ENCODE results near the gene CGB2. TPM values are rescaled to one million over a fixed set of nuclear protein-coding genes. Genes with fewer than 3 reads are reported as not detected.
"Not testable (repeated sequence)": the region's sequence is repeated elsewhere in the genome, so short reads cannot be mapped to it uniquely, and the experiment has no call there.

Gene CGB2
- total RNA-seq, 1 donor from 2014 or later: not detected

DNA sequence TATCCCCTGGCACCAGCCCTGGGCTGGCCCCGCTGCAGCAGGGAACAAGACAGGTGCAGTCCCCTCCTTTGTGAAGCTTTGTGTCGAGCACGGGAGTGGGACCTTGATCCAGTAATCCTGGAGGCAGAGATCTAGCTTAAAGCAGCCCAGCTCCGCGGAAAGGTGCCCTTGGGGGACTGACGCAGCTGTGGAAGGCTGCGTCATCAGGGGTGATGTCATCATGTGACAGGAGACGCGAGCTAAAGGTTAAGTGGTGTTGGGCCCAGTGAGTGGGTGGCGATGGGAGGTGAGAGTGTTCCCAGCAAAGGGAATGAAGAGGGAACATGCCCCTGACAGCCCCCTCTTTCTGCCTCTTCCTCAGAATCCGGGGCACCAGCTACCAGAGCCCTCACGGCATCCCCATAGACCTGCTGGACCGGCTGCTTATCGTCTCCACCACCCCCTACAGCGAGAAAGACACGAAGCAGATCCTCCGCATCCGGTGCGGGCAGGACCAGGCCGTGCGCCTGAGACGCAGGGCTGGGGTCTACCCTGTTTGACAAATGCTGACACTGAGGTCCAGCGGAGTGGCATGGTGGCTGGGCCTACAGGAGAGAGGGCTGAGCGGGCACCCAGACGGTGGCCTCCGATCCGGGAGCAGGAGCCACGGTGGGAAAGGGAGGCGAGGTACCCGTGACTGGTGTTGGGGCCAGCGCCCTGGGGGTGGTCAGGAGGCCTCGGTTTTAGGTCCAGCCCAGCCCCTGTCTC is 17.4 kb upstream of the CGB2 start:
- no peak overlapping the region for H3K4me3 ChIP-seq (ENCODE audit: low read depth, low read length)
- DNase-seq (ENCODE audit: low read depth): no peak
- H3K36me3 ChIP-seq (ENCODE audit: control insufficient read depth, insufficient read depth, low read length): peaks cover 17% of the 10 kb centered on the region
- no peak for TF ChIP-seq CTCF (IDR thresholded peaks at IDR 0.05; ENCODE audit: insufficient read depth, low read length, severe bottlenecking)
- no peaks in the 10 kb centered on the region for H3K27me3 ChIP-seq (ENCODE audit: control insufficient read depth, insufficient read depth, low read length)
- no peak for FAIRE-seq

GRCh38 chr19:49014870-49015255 is 16.8 kb upstream of the CGB2 start:
- Histone ChIP-seq H3K4me3 (ENCODE audit: low read depth, low read length) (no peak overlapping the region), H3K36me3 (ENCODE audit: control insufficient read depth, insufficient read depth, low read length) (peaks cover 13% of the 10 kb centered on the region), H3K27me3 (ENCODE audit: control insufficient read depth, insufficient read depth, low read length) (no peaks in the 10 kb centered on the region)
- DNase-seq (ENCODE audit: low read depth) (no peak), FAIRE-seq (no peak)
- TF ChIP-seq CTCF (IDR thresholded peaks at IDR 0.05; ENCODE audit: insufficient read depth, low read length, severe bottlenecking): no peak

DNA sequence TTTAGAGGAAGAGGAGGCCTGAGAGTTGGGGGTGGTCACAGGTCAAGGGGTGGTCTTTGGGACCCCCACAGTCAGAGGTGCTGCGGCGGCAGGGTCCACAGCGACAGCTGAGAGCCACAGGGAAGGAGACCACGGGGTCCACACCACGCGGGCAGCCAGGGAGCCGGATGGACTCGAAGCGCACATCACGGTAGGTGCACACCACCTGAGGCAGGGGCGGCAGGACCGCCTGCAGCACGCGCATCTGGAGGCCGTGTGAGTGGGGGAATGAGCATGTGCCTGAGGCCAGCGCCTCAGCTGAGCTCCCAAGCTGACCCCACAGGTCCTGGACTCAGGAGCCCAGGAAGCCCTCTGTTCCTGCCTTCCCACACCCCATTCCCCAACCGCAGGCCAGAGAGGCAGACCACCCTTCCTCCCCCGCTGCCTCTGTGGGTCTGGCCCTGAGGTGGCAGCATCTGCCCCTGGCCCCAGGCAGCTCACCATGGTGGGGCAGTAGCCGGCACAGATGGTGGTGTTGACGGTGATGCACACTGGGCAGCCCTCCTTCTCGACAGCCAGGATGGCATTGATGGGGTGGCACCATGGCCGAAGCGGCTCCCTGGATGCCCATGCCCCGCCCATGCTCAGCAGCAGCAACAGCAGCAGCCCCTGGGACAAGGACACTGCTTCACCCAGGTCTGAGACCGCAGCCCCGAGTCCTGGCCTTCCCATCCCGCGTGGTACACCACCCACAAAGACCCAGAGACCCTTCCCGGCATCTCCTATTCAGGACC is 15.4 kb upstream of the CGB2 start:
- no peak overlapping the region for H3K4me3 ChIP-seq (ENCODE audit: low read depth, low read length)

GRCh38 chr19:49017041-49017665 is 14.5 kb upstream of the CGB2 start, which contains the start of gene LHB:
Gene LHB (minus strand): TSS chr19:49017091. CDS start chr19:49017081, 10 bp downstream.
- no peak for DNase-seq (ENCODE audit: low read depth)
- TF ChIP-seq CTCF (IDR thresholded peaks at IDR 0.05; ENCODE audit: insufficient read depth, low read length, severe bottlenecking): no peak
- peak within 1 kb of the TSS; percentile 36 for H3K4me3 ChIP-seq (ENCODE audit: low read depth, low read length)
- peaks cover 5% of the 10 kb centered on the region for H3K36me3 ChIP-seq (ENCODE audit: control insufficient read depth, insufficient read depth, low read length)
- no peak for FAIRE-seq
- H3K27me3 ChIP-seq (ENCODE audit: control insufficient read depth, insufficient read depth, low read length): no peaks in the 10 kb centered on the region

More for the DNA sequence above, 15.4 kb upstream of the CGB2 start:
- DNase-seq (ENCODE audit: low read depth) (no peak), FAIRE-seq (no peak)
- H3K27me3 ChIP-seq (ENCODE audit: control insufficient read depth, insufficient read depth, low read length): no peaks in the 10 kb centered on the region
- no peak for TF ChIP-seq CTCF (IDR thresholded peaks at IDR 0.05; ENCODE audit: insufficient read depth, low read length, severe bottlenecking)
- H3K36me3 ChIP-seq (ENCODE audit: control insufficient read depth, insufficient read depth, low read length): peaks cover 8% of the 10 kb centered on the region

GRCh38 chr19:49017666-49018351 is 13.9 kb upstream of the CGB2 start:
- Histone ChIP-seq H3K4me3 (ENCODE audit: low read depth, low read length) (peak overlapping the region; percentile 36), H3K27me3 (ENCODE audit: control insufficient read depth, insufficient read depth, low read length) (no peaks in the 10 kb centered on the region), H3K36me3 (ENCODE audit: control insufficient read depth, insufficient read depth, low read length) (peaks cover 5% of the 10 kb centered on the region)
- DNase-seq (ENCODE audit: low read depth) (no peak), FAIRE-seq (no peak)
- TF ChIP-seq CTCF (IDR thresholded peaks at IDR 0.05; ENCODE audit: insufficient read depth, low read length, severe bottlenecking): peak; percentile 66

GRCh38 chr19:49018388-49019241 is 13.1 kb upstream of the CGB2 start:
- not testable (repeated sequence) for H3K27me3 ChIP-seq (ENCODE audit: control insufficient read depth, insufficient read depth, low read length); DNase-seq (ENCODE audit: low read depth); H3K36me3 ChIP-seq (ENCODE audit: control insufficient read depth, insufficient read depth, low read length)
- peak overlapping the region; percentile 36 for H3K4me3 ChIP-seq (ENCODE audit: low read depth, low read length)
- FAIRE-seq: peak; percentile 66

All from bronchial epithelial cell (primary cell).